Tibial nerve (tissue), 4 donors: Measurements from ENCODE around the gene IQGAP2.

Experiments used
- CTCF ChIP-seq, 5 experiments: fragments of 200-600 bp in 3 of 5; fragments of 450-650 bp in 2 of 5; sonication (generic) in 3 of 5; IDR thresholded peaks; one replicate each; pipeline ENCODE4 v1.5.1; 2016 to 2019; ENCODE audit warnings: antibody characterized with exemption in 5 of 5, mild to moderate bottlenecking in 3 of 5, moderate library complexity in 2 of 5
- EP300 ChIP-seq, 2 donors: sonication (generic); formaldehyde crosslinking; IDR thresholded peaks; one replicate each; pipeline ENCODE4 v1.6.1; 2017; ENCODE audit warnings: antibody characterized with exemption in 2 of 2, mild to moderate bottlenecking in 1 of 2
- POLR2A ChIP-seq, 2 donors: fragments of 450-650 bp; IDR thresholded peaks; one replicate each; pipeline ENCODE4 v1.6.1; 2017; ENCODE audit warnings: antibody characterized with exemption in 2 of 2, mild to moderate bottlenecking in 2 of 2, moderate library complexity in 2 of 2

GRCh38 chr5:76695346-76695745, 292.3 kb downstream of the IQGAP2 start:
- no peak for TF ChIP-seq POLR2A (IDR thresholded peaks at IDR 0.05)
- TF ChIP-seq CTCF (IDR thresholded peaks at IDR 0.05): no peak
- no peak for TF ChIP-seq EP300 (IDR thresholded peaks at IDR 0.05)
